GM21360 (cell line): ENCODE data around the gene EFNA2.

ENCODE experiments used
- ATAC-seq: cut with Tn5 transposase; IDR thresholded peaks from one replicate; pipeline ENCODE4 v1.9.1; 2021; ENCODE audit warnings: mild to moderate bottlenecking, moderate library complexity; ENCODE audit not compliant: unreplicated experiment

EFNA2 gene

DNA sequence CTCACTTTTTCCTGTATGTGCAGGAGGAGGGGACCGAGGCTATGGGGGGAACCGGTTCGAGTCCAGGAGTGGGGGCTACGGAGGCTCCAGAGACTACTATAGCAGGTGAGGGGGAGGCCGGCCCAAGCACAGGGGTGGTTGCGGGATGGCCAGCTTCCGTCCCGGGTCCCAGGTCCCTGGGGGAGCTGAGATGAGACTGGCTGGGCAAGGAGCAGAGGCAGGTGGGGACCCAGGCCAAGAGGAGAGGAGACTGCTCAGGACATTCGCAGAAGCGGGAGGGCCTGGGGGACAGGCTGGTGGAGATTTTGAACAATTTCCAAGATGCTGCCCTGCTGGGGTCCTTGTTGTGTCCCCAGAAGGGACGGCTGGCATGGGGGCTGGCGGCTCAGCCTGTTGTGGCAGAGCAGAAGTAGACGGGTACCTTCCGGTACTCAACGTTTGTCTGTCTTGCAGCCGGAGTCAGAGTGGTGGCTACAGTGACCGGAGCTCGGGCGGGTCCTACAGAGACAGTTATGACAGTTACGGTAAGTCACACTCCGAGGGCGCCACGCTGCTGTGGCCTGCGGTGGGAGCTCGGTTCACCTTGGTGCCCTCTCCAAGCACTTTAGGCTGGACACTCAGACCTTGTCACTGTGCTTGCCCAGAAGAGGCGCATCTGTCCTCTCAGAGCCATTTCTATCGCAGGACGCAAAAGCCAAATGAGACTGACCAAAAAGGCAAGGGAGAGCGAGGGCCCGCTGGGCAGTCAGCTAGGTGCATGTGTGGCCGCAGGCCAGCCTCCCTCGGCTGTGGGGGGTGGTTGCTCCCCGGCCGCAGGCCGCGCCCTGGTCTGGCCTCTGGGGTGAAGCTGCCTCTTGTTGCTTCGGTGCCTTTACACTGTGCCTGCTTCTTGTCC lies 13.9 kb upstream of the EFNA2 start:
- no peak for ATAC-seq

DNA sequence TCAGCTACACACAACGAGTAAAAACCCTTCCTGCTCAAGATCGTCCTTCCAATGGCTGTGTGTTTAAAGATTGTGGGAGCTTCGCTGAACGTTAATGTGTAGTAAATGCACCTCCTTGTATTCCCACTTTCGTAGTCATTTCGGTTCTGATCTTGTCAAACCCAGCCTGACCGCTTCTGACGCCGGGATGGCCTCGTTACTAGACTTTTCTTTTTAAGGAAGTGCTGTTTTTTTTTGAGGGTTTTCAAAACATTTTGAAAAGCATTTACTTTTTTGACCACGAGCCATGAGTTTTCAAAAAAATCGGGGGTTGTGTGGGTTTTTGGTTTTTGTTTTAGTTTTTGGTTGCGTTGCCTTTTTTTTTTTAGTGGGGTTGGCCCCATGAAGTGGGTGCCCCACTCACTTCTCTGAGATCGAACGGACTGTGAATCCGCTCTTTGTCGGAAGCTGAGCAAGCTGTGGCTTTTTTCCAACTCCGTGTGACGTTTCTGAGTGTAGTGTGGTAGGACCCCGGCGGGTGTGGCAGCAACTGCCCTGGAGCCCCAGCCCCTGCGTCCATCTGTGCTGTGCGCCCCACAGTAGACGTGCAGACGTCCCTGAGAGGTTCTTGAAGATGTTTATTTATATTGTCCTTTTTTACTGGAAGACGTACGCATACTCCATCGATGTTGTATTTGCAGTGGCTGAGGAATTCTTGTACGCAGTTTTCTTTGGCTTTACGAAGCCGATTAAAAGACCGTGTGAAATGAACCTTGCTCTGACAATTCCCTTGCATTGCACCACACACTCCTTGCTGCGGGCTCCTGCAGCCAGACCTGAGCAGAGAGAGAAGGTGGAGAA lies 13.0 kb upstream of the EFNA2 start:
- no peak for ATAC-seq

DNA sequence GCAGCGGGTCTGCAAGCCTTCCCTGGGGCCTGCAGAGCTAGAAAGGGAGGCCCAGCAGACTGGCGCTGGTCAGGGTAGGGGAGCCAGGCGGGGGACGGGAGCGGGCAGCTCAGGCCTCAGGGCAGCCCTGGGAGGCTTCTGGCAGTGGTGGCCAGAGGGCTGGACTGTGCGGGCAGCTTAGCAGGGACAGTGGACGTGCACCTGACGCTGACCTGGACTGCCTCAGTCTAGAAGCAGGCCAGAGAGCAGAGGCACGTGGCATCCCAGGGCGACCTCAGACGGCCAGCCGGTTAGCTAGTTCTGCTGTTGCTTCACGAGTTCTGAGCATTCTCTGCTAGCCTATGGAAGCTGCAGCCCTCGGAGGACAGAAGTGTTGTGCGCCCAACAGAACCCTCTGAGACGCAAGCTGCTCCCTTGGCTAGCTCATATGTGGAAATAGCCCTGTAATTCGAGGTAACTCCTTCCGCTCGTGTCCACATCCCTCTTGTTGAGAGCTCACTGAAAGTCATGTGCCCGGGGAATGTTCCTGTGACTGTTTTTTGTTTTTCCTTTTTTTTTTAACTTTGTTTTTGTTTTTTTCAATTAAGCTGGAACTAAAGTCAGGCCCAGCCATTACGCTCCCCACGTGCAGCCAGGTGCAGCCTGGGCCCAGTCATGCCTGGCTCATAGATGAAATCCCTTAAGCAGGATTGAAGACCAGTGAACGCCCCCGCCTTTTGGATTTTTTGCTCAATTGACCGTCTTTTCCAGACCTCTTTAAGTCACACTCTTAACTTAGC lies 12.2 kb upstream of the EFNA2 start:
- ATAC-seq: no peak

DNA sequence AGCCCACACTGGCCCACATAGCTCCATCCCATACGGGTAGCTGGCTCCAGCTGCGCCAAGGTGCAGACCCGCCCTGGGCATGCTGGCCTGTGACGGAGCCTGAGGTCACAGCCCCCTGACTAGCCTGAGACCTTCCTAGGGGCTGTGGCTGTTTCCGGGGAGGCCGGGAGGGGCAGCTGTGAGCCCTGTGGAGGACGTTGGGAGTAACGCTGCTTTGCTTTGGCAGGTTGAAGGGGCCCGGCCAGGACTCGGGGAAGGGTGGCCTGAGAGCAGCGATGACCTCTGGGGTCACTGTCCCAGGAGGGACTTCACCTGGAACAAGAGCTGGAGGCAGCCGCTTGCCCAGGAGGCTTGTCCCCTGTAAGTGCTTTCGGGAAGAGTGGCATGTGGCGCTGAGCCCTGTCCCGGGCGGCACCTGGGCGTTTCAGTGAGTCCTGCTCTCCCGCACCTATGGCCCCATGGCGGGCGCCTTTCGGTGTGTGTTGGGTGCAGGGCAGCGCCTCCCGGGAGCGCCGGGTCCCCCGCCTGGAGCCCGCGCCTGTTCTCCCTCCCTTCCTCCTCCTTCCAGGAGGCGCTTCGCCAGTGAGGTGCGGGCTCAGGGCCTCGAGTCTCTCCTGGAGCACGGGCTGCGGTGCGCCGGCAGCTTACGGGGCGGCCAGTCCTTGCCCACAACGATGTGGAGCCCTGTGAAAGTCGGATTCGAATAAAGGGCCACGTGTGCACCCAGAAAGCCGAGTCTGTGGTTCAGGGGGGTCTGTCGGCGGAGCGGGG lies 11.4 kb upstream of the EFNA2 start:
- no peak for ATAC-seq

DNA sequence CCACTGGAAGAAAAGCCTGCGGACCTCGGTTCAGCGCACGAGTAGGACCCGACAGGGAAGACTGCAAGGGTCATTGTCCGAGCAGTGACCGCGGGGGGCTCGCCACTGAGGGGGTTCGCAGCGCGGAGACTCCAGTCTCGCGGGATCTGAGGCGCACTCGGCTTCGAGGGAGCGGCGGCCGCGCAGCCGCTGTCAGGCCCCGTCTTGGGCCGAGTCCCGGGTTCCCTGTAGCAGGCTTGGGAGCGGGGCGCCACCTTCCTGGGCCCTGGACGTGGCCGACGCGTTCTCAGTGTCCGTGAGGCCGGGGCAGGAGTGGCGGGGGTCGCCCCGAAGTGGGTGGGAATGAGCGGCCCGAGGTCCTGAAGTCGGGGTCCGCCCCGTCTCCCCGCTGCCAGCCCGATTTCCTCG lies 10.8 kb upstream of the EFNA2 start:
- ATAC-seq: no peak

DNA sequence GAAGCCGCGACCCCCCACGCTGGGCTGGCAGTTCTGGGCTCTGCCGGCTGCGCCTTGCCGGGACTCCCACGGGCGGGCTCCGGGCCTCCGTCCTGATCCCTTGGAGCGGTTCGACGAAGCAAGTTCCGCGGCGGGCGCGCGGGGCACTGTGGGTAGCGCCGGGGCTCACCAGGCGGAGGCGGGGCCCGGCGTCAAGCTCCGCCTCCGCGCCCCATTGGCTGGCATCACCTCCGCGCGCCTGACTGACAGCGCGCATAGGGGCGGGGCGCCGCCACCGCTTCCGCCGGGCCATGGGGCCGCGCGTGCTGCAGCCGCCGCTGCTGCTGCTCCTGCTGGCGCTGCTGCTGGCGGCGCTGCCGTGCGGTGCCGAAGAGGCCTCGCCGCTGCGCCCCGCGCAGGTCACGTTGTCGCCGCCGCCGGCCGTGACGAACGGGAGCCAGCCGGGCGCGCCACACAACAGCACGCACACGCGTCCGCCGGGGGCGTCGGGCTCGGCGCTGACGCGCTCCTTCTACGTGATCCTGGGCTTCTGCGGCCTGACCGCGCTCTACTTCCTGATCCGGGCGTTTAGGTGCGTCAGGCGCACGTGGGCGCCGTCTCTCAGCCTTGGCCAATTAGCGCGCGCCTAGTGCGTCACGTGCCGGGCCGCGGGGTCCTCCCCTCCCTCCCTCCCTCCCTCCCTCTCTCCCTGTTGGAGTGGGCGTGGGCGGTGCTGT lies 10.3 kb upstream of the EFNA2 start, which contains the start of gene FAM174C:
Gene FAM174C, plus strand, starts transcription at position 271 of the 716 bp plus-strand sequence. Its CDS starts 20 bp downstream, at position 291.
- peak; percentile 57 for ATAC-seq

DNA sequence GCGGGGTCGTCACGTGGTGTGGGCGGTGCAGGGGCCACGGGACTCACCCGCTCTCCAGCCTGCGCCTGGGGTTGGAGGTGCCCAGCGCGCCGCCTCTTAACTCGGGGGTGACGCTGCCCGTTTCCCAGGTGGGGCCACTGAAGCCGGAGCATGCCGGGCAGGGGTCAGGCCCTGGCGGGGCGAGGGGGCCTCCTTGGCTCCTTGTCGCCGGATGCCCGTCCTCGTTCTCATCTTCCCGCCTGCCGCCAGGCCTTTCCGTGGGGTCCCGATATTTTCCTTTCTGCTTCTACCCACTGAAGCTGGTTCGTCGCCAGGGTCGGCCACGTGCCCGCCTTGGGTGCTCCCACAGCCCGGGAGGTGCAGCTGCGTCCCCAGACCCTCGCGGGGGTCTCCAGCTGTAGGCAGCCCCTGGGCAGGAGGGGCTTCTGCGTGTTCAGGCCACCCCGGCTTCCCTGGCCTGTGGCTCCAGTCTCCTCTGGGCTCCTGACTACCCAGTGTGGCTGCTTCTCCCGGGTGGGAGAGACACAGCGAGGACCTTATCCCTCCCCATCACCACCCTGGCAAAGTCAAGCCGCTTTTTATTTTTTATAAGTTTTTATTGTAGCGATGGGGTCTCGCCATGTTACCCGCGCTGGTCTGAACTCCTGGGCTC lies 9.6 kb upstream of the EFNA2 start:
- ATAC-seq: no peak

DNA sequence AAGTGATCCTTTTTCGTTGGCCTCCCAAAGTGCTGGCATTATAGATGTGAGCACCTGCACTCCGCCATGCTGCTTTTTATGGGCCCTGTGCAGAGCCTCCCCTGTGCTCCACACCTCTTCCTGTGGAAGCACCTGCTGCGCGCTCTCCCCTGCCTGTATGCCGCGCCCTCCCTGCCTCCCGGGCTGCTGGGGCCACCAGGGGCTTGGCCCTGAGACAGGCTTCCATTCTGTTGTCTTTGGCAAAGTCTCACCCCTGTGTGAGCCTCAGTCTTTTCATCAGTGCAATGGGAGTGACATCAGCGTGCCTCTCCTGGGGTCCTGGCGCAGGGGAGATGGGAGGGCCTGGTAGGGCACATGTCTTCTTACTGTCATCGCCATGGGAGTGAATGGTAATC lies 9.0 kb upstream of the EFNA2 start:
- no peak for ATAC-seq

DNA sequence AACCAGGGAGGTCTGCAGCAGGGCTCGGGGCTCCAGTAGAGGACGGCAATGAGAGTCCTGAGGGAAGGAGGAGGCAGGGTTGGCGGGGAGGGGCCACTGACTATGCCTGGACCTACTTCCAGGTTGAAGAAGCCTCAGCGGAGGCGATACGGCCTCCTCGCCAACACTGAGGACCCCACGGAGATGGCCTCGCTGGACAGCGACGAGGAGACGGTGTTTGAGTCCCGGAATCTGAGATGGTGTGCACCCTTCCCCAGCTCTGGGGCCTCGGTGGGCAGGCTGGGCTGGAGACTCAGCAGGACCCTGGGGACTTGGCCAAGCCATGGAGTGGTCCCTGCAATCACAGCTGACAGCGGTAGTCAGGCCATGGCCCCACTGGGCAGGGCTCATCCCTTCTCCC lies 8.6 kb upstream of the EFNA2 start:
- no peak for ATAC-seq

DNA sequence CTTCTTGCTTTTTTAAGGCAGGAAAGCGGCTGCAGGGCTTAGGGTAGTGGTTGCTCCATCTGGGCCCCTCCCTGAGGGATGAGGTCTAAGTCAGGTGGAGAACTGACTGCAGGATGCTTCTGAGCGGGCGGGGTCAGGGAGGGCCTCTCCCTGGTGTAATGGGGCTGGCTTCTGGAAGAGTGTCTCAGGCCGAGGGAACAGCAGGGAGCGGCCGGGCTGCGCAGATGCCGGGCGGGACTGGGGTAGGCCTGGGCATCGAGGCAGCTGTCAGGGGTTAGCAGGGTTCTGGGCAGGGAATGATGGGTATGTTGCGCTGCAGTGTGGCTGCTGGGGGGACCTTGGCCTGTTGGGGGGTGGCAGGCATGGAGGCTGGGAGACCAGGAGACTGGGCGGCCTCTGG lies 7.6 kb upstream of the EFNA2 start:
- ATAC-seq: no peak

DNA sequence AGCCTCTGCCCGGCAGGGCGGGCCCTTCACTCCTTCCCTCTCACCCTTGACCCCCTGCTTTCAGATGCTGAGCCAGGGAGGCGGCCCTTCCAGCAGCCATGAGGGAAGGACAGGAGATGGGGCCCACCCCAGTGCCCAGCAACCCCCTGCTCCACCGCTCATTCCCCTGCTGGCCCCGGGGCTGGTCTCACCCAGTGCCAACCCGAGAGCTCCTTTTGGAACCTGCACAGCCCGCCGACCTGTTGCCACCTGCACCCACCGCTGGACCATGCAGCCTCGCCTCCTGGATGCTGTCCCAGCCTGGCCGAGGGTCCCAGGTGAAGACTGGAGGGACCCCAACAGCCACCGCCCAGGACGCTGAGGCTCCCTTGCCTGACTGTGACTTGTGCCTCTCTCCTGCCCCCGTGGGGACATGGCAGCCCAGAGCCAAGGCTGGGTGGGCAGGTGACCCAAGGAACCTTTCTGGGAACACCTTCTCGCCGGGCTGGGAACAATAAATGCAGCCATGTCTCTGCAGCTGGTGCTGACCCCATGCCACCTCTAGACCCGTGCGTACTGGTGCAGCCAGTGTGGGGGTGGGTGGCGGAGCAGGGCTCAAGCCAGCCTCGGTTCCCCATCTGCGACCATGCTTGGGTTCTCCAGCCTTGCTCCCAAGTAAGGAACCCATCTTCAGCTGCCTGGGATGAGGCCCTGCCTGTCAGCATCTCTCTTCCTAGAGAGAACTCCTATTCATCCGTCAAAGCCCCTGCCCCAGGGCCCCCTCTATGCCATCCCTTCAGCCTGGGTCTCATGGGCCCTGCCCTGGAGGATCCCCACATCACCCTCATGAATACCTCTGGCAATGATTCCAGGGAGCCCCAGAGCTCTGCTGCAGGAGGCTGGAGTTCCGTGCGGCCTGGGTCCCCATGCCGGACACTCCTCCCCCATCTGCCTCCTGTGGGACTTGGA lies 6.7 kb upstream of the EFNA2 start:
- no peak for ATAC-seq

DNA sequence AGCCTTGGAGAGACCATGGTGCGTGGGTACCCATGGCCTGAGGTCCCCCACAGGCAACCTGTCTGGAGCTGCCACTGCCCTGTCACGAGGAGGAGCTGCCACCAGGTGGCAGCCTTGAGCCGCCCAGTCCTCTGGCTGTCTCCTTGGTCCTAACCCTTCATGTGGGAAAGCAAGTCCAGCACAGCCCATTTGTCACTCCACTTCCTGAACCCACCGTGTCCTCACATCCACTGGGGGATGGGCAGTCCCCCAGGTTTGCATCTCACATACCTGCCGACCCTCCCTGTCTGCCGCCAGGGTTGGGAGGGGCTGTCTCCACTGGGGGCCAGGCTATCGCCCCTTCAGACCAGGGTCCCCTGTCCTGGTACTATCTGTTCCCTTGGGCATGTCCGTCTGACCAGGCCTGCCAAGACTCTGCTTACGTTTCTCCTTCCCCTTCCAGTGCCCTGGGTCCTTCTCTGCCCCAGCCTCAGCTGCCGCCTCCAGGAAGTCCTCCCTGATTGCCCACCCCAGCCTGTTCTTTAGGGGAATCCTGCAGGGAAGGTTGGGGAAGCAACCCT lies 5.8 kb upstream of the EFNA2 start:
- ATAC-seq: no peak

DNA sequence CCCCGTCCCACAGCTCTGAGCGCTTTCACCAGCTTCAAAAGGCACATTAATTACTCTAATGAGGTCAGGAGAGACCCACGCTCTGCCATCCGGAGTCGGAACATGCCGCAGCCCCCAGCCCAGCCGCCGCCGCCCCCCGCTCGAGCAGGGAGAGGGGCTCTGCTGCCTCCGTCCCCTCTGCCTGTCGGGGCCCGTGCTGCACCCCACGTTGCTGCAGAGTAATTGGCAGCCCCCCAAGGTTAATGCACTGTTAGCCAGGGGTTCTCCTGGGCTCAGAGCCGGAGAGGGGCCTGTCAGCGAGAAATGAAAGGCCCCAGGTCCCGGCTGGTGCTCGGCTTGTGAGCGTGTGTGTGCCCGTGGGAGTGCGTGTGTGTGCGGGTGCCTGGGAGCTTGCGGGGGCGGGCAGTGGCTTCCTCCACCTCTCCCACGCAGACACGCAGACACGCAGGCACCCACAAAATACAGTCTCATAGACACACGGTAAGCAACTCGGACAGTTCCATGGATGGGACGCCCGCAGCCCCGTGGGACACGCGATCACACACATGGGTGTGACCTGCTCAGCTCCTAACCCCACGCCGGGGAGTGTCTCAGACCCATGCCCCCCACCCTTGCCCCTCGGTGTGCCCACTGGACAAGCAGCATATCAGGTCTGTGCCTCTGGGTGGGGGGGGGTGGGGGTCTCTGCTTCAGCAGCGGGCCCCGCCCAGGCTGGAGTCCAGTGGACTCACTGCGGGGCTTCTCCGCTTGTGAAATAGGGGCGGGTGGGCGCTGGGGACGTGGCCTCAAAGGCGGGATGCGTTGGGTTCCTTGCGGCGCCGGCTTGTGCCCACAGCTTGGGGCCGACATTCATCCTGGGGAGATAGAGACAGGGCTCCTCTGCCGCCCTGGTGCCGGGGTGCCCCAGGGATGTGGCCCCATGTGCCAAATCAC lies 4.8 kb upstream of the EFNA2 start:
- no peak for ATAC-seq

DNA sequence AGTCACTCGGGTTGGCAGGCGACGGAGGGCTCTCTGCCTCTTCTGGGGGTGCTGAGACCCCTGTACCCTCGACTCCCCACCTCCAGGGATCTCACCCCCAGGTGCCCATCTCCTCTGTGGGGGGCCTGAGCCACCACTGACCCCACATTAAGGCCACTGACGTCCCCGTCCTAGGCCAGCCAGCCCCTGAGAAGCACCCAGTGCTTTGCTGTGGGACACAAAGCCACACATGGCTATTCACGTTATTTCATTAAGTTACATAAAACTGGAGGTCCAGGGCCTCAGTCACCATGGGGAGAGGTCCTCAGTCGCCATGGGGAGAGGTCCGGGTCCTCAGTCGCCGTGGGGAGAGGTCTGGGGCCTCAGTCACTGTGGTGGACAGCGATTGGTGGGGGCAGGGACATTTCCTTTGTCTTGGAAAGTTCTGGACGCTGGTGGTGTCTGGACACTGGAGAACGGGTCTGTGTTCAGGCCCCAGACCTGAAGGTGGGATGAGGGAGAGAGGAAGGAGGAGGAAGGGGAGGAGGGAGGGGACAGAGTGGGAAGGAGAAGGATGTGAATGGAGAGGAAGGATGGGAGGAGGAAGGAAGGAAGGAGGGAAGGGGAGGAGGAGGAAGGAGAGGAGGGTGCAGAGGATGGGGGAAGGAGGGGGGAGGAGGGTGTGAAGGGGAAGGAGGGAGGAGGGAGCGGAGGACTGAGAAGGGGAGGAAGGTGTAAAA lies 3.9 kb upstream of the EFNA2 start:
- no peak for ATAC-seq

DNA sequence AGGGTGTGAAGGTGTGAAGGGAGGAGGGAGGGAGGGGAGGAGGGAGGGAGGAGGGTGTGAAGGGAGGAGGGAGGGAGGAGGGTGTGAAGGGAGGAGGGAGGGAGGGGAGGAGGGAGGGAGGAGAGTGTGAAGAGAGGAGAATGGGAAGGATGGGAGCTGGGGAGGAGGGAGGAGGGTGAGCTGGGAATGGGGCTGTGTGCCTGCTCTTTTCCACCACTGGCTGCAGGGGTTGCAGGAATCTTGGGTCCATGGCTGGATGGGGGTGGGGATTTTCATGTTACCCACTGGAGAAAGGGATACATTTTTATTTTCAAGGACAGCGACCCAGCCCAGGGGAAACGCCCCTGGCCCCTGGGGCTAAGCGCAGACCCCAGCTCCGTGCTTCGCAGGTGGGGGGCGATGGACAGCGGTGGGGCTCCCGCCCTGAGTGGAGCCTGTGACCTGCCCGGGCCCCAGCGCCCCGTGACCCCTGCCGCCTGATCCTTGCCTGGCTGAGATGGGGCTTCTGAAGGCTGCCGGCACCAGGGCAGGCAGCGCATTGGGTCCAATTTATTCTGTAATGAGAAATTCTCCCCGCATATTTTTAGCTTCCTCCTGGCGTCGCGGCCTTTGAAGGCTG lies 3.0 kb upstream of the EFNA2 start:
- no peak for ATAC-seq
